KMS-11 (cell line): ENCODE results near the gene THRA.
A peak's percentile ranks its signal among the peaks of the same experiment; 100 is the strongest.

Source experiments
- H2AFZ ChIP-seq: fragments of 200-600 bp; sonication (generic); 2 replicates; pipeline ENCODE4 v1.6.1; 2016; ENCODE audit warnings: antibody characterized with exemption, mixed run types, low read depth
- H3K27ac ChIP-seq: fragments of 200-600 bp; sonication (generic); 2 replicates; pipeline ENCODE4 v1.6.1; 2016; ENCODE audit warnings: mild to moderate bottlenecking, mixed run types
- H3K27me3 ChIP-seq: fragments of 200-600 bp; sonication (generic); 2 replicates; pipeline ENCODE4 v1.6.1; 2017; ENCODE audit warnings: mild to moderate bottlenecking, low read depth, mixed run types, moderate library complexity; ENCODE audit not compliant: insufficient read depth
- H3K36me3 ChIP-seq: fragments of 200-600 bp; sonication (generic); 2 replicates; pipeline ENCODE4 v1.6.1; 2017; ENCODE audit warnings: mild to moderate bottlenecking, mixed run types; ENCODE audit not compliant: insufficient read depth
- H3K4me1 ChIP-seq: fragments of 200-600 bp; sonication (generic); 2 replicates; pipeline ENCODE4 v1.6.1; 2016; ENCODE audit warnings: mild to moderate bottlenecking, low read depth, mixed run types; ENCODE audit not compliant: poor library complexity, severe bottlenecking
- H3K4me2 ChIP-seq: fragments of 200-600 bp; sonication (generic); 2 replicates; pipeline ENCODE4 v1.7.0; 2016; ENCODE audit warnings: mild to moderate bottlenecking, mixed run types
- H3K4me3 ChIP-seq: fragments of 200-600 bp; sonication (generic); IDR thresholded peaks from 2 replicates; pipeline ENCODE4 v1.6.1; 2017; ENCODE audit warnings: low read depth, low read length, mixed read lengths; ENCODE audit not compliant: insufficient read depth
- H3K79me2 ChIP-seq: fragments of 200-600 bp; sonication (generic); 2 replicates; pipeline ENCODE4 v1.6.1; 2016; ENCODE audit warnings: low read depth, mixed run types; ENCODE audit not compliant: insufficient read depth
- H3K9ac ChIP-seq: fragments of 200-600 bp; sonication (generic); 2 replicates; pipeline ENCODE4 v1.6.1; 2016; ENCODE audit warnings: mild to moderate bottlenecking, mixed run types
- H4K20me1 ChIP-seq: fragments of 200-600 bp; sonication (generic); 2 replicates; pipeline ENCODE4 v1.6.1; 2016; ENCODE audit warnings: mild to moderate bottlenecking, mixed run types; ENCODE audit not compliant: insufficient read depth
- CTCF ChIP-seq: fragments of 200-600 bp; sonication (generic); conservative IDR thresholded peaks from 2 replicates; pipeline ENCODE4 v1.6.1; 2017; ENCODE audit warnings: low read depth, mild to moderate bottlenecking, antibody characterized with exemption, low read length, moderate library complexity, mixed read lengths

The THRA gene

GRCh38 chr17:40071313-40072039 lies 8.7 kb downstream of the THRA start:
- H2AFZ ChIP-seq = no peak overlapping the region
- peak overlapping the region; percentile 99; the same call in 1 of the 2 replicates for H3K4me2 ChIP-seq
- H3K79me2 ChIP-seq = peaks cover 7% of the 10 kb centered on the region; the same call in 1 of the 2 replicates
- H3K4me1 ChIP-seq = peaks cover 70% of the 10 kb centered on the region
- no peaks in the 10 kb centered on the region for H4K20me1 ChIP-seq
- no peak overlapping the region for H3K4me3 ChIP-seq
- no peaks in the 10 kb centered on the region for H3K36me3 ChIP-seq
- no peaks in the 10 kb centered on the region for H3K27me3 ChIP-seq
- no peak overlapping the region for H3K9ac ChIP-seq
- TF ChIP-seq CTCF = no peak
- 0 out of 2 replicates have a peak overlapping the region, but pooled peaks have one; percentile 79 for H3K27ac ChIP-seq

- Histone ChIP-seq H3K4me3 (no peak overlapping the region), H3K4me1 (peaks cover 67% of the 10 kb centered on the region), H3K27ac (no peak overlapping the region)
Measured at GRCh38 chr17:40072040-40072734, 9.4 kb downstream of the THRA start.

GRCh38 chr17:40072735-40073346 lies 10.1 kb downstream of the THRA start:
- Histone ChIP-seq H3K27me3 (no peaks in the 10 kb centered on the region), H4K20me1 (no peaks in the 10 kb centered on the region), H3K4me1 (peaks cover 60% of the 10 kb centered on the region), H3K4me3 (no peak overlapping the region), H2AFZ (no peak overlapping the region), H3K27ac (no peak overlapping the region), H3K36me3 (no peaks in the 10 kb centered on the region), H3K9ac (no peak overlapping the region), H3K4me2 (no peak overlapping the region), H3K79me2 (peaks cover 7% of the 10 kb centered on the region; the same call in 1 of the 2 replicates)
- no peak for TF ChIP-seq CTCF

More at GRCh38 chr17:40072040-40072734, 9.4 kb downstream of the THRA start:
- H3K4me2 ChIP-seq = peak overlapping the region; percentile 99; the same call in 1 of the 2 replicates
- H3K27me3 ChIP-seq = no peaks in the 10 kb centered on the region
- H3K9ac ChIP-seq = no peak overlapping the region
- no peak overlapping the region for H2AFZ ChIP-seq
- H4K20me1 ChIP-seq = no peaks in the 10 kb centered on the region
- peaks cover 7% of the 10 kb centered on the region; the same call in 1 of the 2 replicates for H3K79me2 ChIP-seq
- no peaks in the 10 kb centered on the region for H3K36me3 ChIP-seq
- TF ChIP-seq CTCF = no peak

DNA sequence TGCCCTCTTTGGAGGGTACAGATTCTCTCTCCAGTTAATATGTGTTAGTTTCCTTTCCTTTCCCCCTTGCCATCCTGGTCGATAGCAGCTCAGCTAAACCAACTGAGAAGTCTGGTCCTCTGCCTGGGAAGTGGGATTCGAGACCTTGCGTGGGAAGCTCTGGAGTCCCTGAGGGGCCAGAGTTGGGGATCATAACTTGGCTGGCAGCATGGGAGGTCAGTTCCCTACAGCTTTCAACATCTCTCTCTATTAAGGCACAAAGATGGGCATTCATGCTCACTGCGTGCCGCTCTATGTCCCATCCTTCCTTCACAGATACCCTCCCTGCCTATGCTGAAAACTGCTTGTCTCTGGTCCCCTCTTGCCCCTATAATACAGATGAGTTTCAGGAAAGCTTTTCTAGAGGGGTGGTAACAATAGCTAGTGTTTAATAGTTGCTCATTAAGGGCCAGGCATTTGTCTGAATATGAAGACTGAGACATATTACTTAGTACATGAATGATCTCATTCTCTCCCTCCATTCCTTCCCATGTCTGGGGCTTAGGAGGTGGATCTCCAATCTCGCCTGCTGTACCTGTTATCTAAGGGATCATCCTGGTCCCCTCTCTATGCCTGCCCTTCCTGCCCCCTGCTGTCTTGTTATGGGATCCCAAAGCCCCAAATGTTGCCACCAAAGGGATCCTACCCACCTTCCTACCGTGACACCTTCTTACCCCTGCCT lies 10.8 kb downstream of the THRA start:
- H2AFZ ChIP-seq = no peak overlapping the region
- no peak for TF ChIP-seq CTCF
- no peak overlapping the region for H3K9ac ChIP-seq
- no peaks in the 10 kb centered on the region for H3K36me3 ChIP-seq
- no peaks in the 10 kb centered on the region for H4K20me1 ChIP-seq
- H3K4me1 ChIP-seq = peaks cover 52% of the 10 kb centered on the region
- no peaks in the 10 kb centered on the region for H3K27me3 ChIP-seq
- H3K4me2 ChIP-seq = no peak overlapping the region
- H3K27ac ChIP-seq = no peak overlapping the region
- H3K4me3 ChIP-seq = no peak overlapping the region
- H3K79me2 ChIP-seq = no peaks in the 10 kb centered on the region; the same call in 1 of the 2 replicates
